HCT116 (cell line): ENCODE measurements around the gene FOXN1. TPM values are rescaled to one million over a fixed set of nuclear protein-coding genes. Genes with fewer than 3 reads are reported as not detected.

Source experiments
- ATAC-seq: fragments of 200-7000 bp; cut with Tn5 transposase; 2 replicates; pipeline ENCODE4 v1.9.1; 2020; ENCODE audit warnings: mild to moderate bottlenecking, moderate library complexity
- BruUV-seq: library from RNA; stranded (reverse); fragments of 400-500 nt; replicated peaks from 2 replicates; lab custom pipeline; 2021; lab: Mats Ljungman, UMichigan
- CTCF ChIA-PET: fragments of 300-600 bp; sonication (Branson Sonifier 250); formaldehyde crosslinking; loops from one replicate; lab custom pipeline; 2021; ENCODE audit warnings: antibody characterized with exemption; lab: Charles Lee
- POLR2A ChIA-PET: fragments of 300-600, 350-600 bp; sonication (Branson Sonifier 250); formaldehyde crosslinking; loops from one replicate; lab custom pipeline; 2021; ENCODE audit warnings: antibody characterized with exemption; lab: Charles Lee
- RAD21 ChIA-PET, 2 experiments: fragments of 300-600 bp; sonication (Branson Sonifier 250); formaldehyde crosslinking; loops; one replicate each; lab custom pipeline; 2023; ENCODE audit warnings: low total read pairs in 2 of 2; ENCODE audit not compliant: uncharacterized antibody in 2 of 2, unreplicated experiment in 2 of 2, low non-redundant PET in 1 of 2; lab: Charles Lee
- DNase-seq: peaks from one replicate; pipeline ENCODE4 v3.0.0-alpha.2; 2010; ENCODE audit warnings: low read depth, low spot score
- H2AFZ ChIP-seq: fragments of 200-600 bp; shearing (Covaris generic), sonication (generic); 2 replicates; pipeline ENCODE4 v1.6.1; 2017; ENCODE audit warnings: low read depth, mixed run types, mixed read lengths, antibody characterized with exemption, low read length; ENCODE audit not compliant: poor library complexity, severe bottlenecking
- H3K27ac ChIP-seq: 2 replicates; pipeline ENCODE4 v1.5.1; 2012; ENCODE audit warnings: low read depth, low read length
- H3K27me3 ChIP-seq: fragments of 200-600 bp; sonication (generic); 2 replicates; pipeline ENCODE4 v1.6.1; 2016; ENCODE audit warnings: mixed run types, low read length, mixed read lengths; ENCODE audit not compliant: insufficient read depth
- H3K36me3 ChIP-seq, 2 experiments: fragments of 200-500 bp in 1 of 2; fragments of 200-600 bp in 1 of 2; sonication (Bioruptor generic) in 1 of 2; sonication (generic) in 1 of 2; 2 replicates each; pipeline versions ENCODE4 v1.5.1 to v1.6.1; 2014 to 2016; ENCODE audit warnings: low read length in 2 of 2, inconsistent platforms in 1 of 2, mixed read lengths in 1 of 2, mixed run types in 1 of 2; ENCODE audit not compliant: insufficient read depth in 2 of 2, control insufficient read depth in 1 of 2
- H3K4me1 ChIP-seq, 2 experiments: fragments of 200-600 bp in 1 of 2; sonication (generic) in 1 of 2; 2 replicates each; pipeline versions ENCODE4 v1.5.1 to v1.6.1; 2012 to 2017; ENCODE audit warnings: low read length in 2 of 2, inconsistent platforms in 1 of 2, mild to moderate bottlenecking in 1 of 2, mixed read lengths in 1 of 2, mixed run types in 1 of 2, moderate library complexity in 1 of 2; ENCODE audit not compliant: insufficient read depth in 2 of 2, control insufficient read depth in 1 of 2
- H3K4me2 ChIP-seq: fragments of 200-600 bp; sonication (generic); 2 replicates; pipeline ENCODE4 v1.6.1; 2017; ENCODE audit warnings: mixed run types, low read length, mixed read lengths
- H3K4me3 ChIP-seq, 2 experiments: fragments of 200-600 bp in 1 of 2; sonication (generic) in 1 of 2; replicated peaks in 1 of 2; 2 replicates each; pipeline ENCODE4 v1.5.1; 2011 to 2016; ENCODE audit warnings: low read length in 2 of 2, control low read depth in 1 of 2, low read depth in 1 of 2, mild to moderate bottlenecking in 1 of 2, mixed read lengths in 1 of 2, mixed run types in 1 of 2
- H3K79me2 ChIP-seq: fragments of 200-600 bp; sonication (generic); 2 replicates; pipeline ENCODE4 v1.6.1; 2017; ENCODE audit warnings: mild to moderate bottlenecking, mixed run types, low read length, moderate library complexity, mixed read lengths; ENCODE audit not compliant: insufficient read depth
- H3K9ac ChIP-seq: fragments of 200-600 bp; sonication (generic); 2 replicates; pipeline ENCODE4 v1.6.1; 2016; ENCODE audit warnings: low read length, mixed read lengths
- H3K9me2 ChIP-seq: fragments of 200-600 bp; sonication (generic), shearing (Covaris generic); 2 replicates; pipeline ENCODE4 v1.6.1; 2017; ENCODE audit warnings: mixed run types, mild to moderate bottlenecking, moderate library complexity; ENCODE audit not compliant: insufficient read depth
- H3K9me3 ChIP-seq, 2 experiments: fragments of 200-500 bp in 1 of 2; fragments of 200-600 bp in 1 of 2; sonication (Bioruptor generic) in 1 of 2; sonication (generic) in 1 of 2; 2 replicates each; pipeline ENCODE4 v1.6.1; 2014 to 2017; ENCODE audit warnings: low read length in 2 of 2, mixed read lengths in 2 of 2, inconsistent platforms in 1 of 2, low read depth in 1 of 2, mild to moderate bottlenecking in 1 of 2, mixed run types in 1 of 2, moderate library complexity in 1 of 2; ENCODE audit not compliant: control insufficient read depth in 1 of 2, insufficient read depth in 1 of 2
- H4K20me1 ChIP-seq: fragments of 200-600 bp; sonication (generic), shearing (Covaris generic); 2 replicates; pipeline ENCODE4 v1.6.1; 2017; ENCODE audit warnings: mixed run types, mild to moderate bottlenecking, moderate library complexity; ENCODE audit not compliant: insufficient read depth
- CEBPB ChIP-seq: IDR thresholded peaks from 2 replicates; pipeline ENCODE4 v1.6.1; 2012; ENCODE audit warnings: low read depth
- EGR1 ChIP-seq: IDR thresholded peaks from 2 replicates; pipeline ENCODE4 v1.6.1; 2012; ENCODE audit warnings: low read depth
- ELF1 ChIP-seq: IDR thresholded peaks from 2 replicates; pipeline ENCODE4 v1.6.1; 2012; ENCODE audit warnings: low read depth, borderline replicate concordance
- EZH2phosphoT487 ChIP-seq: fragments of 200-600 bp; IDR thresholded peaks from 2 replicates; pipeline ENCODE4 v1.6.1; 2018; ENCODE audit warnings: antibody characterized with exemption, borderline replicate concordance
- POLR2A ChIP-seq: IDR thresholded peaks from 2 replicates; pipeline ENCODE4 v1.7.0; 2011; ENCODE audit warnings: borderline replicate concordance; ENCODE audit not compliant: insufficient read depth, insufficient read length; ENCODE audit errors: extremely low read depth
- POLR2AphosphoS5 ChIP-seq: IDR thresholded peaks from 2 replicates; pipeline ENCODE4 v1.6.1; 2011; ENCODE audit warnings: mild to moderate bottlenecking, low read depth, low read length, moderate library complexity
- RAD21 ChIP-seq: IDR thresholded peaks from 2 replicates; pipeline ENCODE4 v1.6.1; 2012; ENCODE audit warnings: low read depth, mild to moderate bottlenecking
- SIN3A ChIP-seq: IDR thresholded peaks from 2 replicates; pipeline ENCODE4 v1.6.1; 2012; ENCODE audit warnings: low read depth
- SP1 ChIP-seq: IDR thresholded peaks from 2 replicates; pipeline ENCODE4 v1.6.1; 2012; ENCODE audit warnings: low read depth
- SRF ChIP-seq: IDR thresholded peaks from 2 replicates; pipeline ENCODE4 v1.6.1; 2012; ENCODE audit warnings: low read depth
- YY1 ChIP-seq: IDR thresholded peaks from 2 replicates; pipeline ENCODE4 v1.6.1; 2011; ENCODE audit warnings: low read length, low read depth, moderate library complexity, mild to moderate bottlenecking; ENCODE audit not compliant: insufficient replicate concordance; ENCODE audit errors: extremely low read depth
- ZNF274 ChIP-seq: fragments of 200-500 bp; sonication (Bioruptor generic); IDR thresholded peaks from 2 replicates; pipeline ENCODE4 v1.6.1; 2014; ENCODE audit warnings: mild to moderate bottlenecking, low read depth, low read length, inconsistent platforms
- intact Hi-C: fragments of 100-400 bp; cut with micrococcal nuclease; formaldehyde crosslinking; loops from 2 replicates; pipeline ENCODE4 v1.10.0; 2022
- total RNA-seq: library from RNA; stranded (reverse); gene quantifications from one replicate; pipeline ENCODE4 v1.2.1, GENCODE V29; 2021; ENCODE audit not compliant: unreplicated experiment
- TF ChIP-seq, protein P1 (sequence below): IDR thresholded peaks from 2 replicates; pipeline ENCODE4 v1.6.1; 2012; ENCODE audit warnings: low read depth
- TF ChIP-seq, protein P2 (sequence below): IDR thresholded peaks from 2 replicates; pipeline ENCODE4 v1.6.1; 2011; ENCODE audit warnings: mild to moderate bottlenecking, low read length, moderate library complexity; ENCODE audit not compliant: insufficient replicate concordance; ENCODE audit errors: extremely low read depth
- TF ChIP-seq, protein P3 (sequence below): IDR thresholded peaks from 2 replicates; pipeline ENCODE4 v1.6.1; 2012
- TF ChIP-seq, protein P4 (sequence below), 3 experiments: fragments of 200-600 bp in 1 of 3; sonication (generic) in 1 of 3; IDR thresholded peaks in 2 of 3; conservative IDR thresholded peaks in 1 of 3; 2 replicates each; pipeline ENCODE4 v1.5.1; 2012 to 2017; ENCODE audit warnings: low read depth in 2 of 3, low read length in 2 of 3, antibody characterized with exemption in 1 of 3, borderline replicate concordance in 1 of 3, control low read depth in 1 of 3, mild to moderate bottlenecking in 1 of 3, mixed read lengths in 1 of 3, mixed run types in 1 of 3, moderate library complexity in 1 of 3; ENCODE audit not compliant: insufficient read depth in 1 of 3
- TF ChIP-seq, protein P5 (sequence below): IDR thresholded peaks from 2 replicates; pipeline ENCODE4 v1.6.1; 2012

FOXN1 gene
- total RNA-seq, 1 experiment from 2014 or later = not detected

DNA sequence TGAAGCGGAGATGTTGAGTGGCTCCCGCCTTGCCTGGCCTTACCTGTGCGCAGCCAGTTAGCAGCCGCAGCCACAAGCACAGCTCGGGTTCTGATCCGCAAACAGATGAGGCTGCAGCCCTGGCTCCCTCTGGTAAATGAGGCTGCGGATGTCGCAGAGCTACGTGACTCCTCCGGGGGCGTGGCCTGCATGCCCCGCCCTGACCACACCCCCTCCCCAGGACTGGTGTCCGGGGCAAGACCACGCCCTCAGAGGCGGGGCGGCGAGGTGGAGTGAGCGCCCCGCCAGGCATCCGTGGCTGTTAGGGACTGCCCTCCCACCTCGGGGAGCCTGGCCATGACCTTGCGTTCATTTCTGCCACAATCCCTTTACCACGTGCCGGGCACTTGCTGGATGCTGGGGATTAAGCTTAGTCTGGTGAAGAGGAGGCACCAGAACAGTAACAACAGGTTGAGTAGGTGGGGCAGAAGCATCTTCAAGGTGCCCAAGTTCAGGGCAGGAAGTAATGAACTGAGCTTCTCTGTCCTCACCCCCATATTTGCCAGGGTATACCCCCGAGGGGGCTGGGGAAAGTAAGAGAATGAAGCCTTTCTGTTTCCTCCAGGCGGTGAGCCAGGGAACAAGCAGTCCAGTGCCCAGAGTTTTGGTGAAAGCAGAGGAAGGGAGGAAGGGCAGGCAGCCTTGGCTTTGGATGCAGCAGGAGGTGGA is 70.8 kb downstream of the FOXN1 start, which contains the start of gene ALDOC:
ALDOC (minus strand) TSS at position 138 of the 708 bp plus-strand sequence. CDS start 1,363 bp downstream, outside the sequence.
- peak; percentile 97 for ATAC-seq
- intact Hi-C loops = no loop called here
- Histone ChIP-seq H3K9me2 (no peaks in the 10 kb centered on the region), H3K9me3 (no peaks in the 10 kb centered on the region), H3K36me3 (peaks cover 16 to 26% of the 10 kb centered on the region in 2 experiments; a peak in 3 of 4 replicates)
- POLR2A ChIA-PET = no interaction called here
- TF ChIP-seq ELF1 (no peak), ZNF274 (no peak), YY1 (no peak), EZH2phosphoT487 (no peak), POLR2A (no peak), EGR1 (no peak), POLR2AphosphoS5 (peak; percentile 80), RAD21 (no peak), CEBPB (no peak), SRF (no peak), SIN3A (no peak), SP1 (no peak)
- TF ChIP-seq, protein P1, sequence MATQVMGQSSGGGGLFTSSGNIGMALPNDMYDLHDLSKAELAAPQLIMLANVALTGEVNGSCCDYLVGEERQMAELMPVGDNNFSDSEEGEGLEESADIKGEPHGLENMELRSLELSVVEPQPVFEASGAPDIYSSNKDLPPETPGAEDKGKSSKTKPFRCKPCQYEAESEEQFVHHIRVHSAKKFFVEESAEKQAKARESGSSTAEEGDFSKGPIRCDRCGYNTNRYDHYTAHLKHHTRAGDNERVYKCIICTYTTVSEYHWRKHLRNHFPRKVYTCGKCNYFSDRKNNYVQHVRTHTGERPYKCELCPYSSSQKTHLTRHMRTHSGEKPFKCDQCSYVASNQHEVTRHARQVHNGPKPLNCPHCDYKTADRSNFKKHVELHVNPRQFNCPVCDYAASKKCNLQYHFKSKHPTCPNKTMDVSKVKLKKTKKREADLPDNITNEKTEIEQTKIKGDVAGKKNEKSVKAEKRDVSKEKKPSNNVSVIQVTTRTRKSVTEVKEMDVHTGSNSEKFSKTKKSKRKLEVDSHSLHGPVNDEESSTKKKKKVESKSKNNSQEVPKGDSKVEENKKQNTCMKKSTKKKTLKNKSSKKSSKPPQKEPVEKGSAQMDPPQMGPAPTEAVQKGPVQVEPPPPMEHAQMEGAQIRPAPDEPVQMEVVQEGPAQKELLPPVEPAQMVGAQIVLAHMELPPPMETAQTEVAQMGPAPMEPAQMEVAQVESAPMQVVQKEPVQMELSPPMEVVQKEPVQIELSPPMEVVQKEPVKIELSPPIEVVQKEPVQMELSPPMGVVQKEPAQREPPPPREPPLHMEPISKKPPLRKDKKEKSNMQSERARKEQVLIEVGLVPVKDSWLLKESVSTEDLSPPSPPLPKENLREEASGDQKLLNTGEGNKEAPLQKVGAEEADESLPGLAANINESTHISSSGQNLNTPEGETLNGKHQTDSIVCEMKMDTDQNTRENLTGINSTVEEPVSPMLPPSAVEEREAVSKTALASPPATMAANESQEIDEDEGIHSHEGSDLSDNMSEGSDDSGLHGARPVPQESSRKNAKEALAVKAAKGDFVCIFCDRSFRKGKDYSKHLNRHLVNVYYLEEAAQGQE = no peak
- TF ChIP-seq, protein P2, sequence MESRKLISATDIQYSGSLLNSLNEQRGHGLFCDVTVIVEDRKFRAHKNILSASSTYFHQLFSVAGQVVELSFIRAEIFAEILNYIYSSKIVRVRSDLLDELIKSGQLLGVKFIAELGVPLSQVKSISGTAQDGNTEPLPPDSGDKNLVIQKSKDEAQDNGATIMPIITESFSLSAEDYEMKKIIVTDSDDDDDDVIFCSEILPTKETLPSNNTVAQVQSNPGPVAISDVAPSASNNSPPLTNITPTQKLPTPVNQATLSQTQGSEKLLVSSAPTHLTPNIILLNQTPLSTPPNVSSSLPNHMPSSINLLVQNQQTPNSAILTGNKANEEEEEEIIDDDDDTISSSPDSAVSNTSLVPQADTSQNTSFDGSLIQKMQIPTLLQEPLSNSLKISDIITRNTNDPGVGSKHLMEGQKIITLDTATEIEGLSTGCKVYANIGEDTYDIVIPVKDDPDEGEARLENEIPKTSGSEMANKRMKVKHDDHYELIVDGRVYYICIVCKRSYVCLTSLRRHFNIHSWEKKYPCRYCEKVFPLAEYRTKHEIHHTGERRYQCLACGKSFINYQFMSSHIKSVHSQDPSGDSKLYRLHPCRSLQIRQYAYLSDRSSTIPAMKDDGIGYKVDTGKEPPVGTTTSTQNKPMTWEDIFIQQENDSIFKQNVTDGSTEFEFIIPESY = no peak
- TF ChIP-seq, protein P3, sequence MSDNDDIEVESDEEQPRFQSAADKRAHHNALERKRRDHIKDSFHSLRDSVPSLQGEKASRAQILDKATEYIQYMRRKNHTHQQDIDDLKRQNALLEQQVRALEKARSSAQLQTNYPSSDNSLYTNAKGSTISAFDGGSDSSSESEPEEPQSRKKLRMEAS = peak; percentile 40; the same call in 1 of the 2 replicates
- TF ChIP-seq, protein P4, sequence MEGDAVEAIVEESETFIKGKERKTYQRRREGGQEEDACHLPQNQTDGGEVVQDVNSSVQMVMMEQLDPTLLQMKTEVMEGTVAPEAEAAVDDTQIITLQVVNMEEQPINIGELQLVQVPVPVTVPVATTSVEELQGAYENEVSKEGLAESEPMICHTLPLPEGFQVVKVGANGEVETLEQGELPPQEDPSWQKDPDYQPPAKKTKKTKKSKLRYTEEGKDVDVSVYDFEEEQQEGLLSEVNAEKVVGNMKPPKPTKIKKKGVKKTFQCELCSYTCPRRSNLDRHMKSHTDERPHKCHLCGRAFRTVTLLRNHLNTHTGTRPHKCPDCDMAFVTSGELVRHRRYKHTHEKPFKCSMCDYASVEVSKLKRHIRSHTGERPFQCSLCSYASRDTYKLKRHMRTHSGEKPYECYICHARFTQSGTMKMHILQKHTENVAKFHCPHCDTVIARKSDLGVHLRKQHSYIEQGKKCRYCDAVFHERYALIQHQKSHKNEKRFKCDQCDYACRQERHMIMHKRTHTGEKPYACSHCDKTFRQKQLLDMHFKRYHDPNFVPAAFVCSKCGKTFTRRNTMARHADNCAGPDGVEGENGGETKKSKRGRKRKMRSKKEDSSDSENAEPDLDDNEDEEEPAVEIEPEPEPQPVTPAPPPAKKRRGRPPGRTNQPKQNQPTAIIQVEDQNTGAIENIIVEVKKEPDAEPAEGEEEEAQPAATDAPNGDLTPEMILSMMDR (IDR thresholded peaks at IDR 0.05 in 2 of 3, conservative IDR thresholded peaks at IDR 0.05 in 1 of 3; ENCODE audit: borderline replicate concordance in 1 of 3, insufficient read depth in 1 of 3, low read depth in 2 of 3, low read length in 2 of 3) = no peak
- TF ChIP-seq, protein P5, sequence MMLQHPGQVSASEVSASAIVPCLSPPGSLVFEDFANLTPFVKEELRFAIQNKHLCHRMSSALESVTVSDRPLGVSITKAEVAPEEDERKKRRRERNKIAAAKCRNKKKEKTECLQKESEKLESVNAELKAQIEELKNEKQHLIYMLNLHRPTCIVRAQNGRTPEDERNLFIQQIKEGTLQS = no peak
- TF ChIP-seq, all 23 proteins: peak for 2
- Histone ChIP-seq H2AFZ (no peak within 1 kb of the TSS), H3K4me1 (peaks cover 6 to 16% of the 10 kb centered on the region in 2 experiments; a peak in 3 of 4 replicates), H3K79me2 (no peaks in the 10 kb centered on the region), H3K4me2 (peak within 1 kb of the TSS; percentile 50), H3K27ac (peak within 1 kb of the TSS; percentile 60), H3K9ac (peak within 1 kb of the TSS; percentile 4; the same call in 1 of the 2 replicates), H3K4me3 (peak within 1 kb of the TSS; percentile 44 to 45), H3K27me3 (no peaks in the 10 kb centered on the region), H4K20me1 (no peaks in the 10 kb centered on the region)
- CTCF ChIA-PET = interaction anchor here (1.3 kb wide), 1 partner anchor 70 kb away, joined by 4 read pairs; no protein-coding TSS in a partner anchor
- peak; percentile 81 for DNase-seq
- RAD21 ChIA-PET = no interaction called here
- BruUV-seq = no TSS peak
